OCI-M1 (cell line): ENCODE measurements around the gene ARHGAP18.

Experiments
- DNase-seq: peaks from one replicate; lab custom pipeline; 2025; lab: John Stamatoyannopoulos, UW

ARHGAP18 gene

DNA sequence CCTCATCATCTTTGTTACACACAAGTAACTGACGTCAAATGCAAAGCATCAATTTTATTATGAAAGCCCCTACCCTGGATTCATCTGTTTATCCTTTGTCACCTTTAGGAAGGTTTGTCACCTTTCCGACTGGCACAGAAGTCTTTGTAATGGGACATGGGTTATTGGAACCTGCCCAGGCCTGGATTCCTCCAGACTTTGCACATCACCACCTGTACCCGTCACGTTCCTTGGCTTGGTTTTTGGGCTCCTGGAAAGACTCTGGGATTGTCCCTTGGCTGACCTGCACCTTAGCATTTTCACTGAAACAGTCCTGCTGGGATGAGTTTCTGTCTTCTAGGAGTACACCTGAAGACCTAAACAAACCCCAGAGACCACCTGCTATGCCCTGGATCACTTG, 15.4 kb upstream of the ARHGAP18 start:
- no peak for DNase-seq

DNA sequence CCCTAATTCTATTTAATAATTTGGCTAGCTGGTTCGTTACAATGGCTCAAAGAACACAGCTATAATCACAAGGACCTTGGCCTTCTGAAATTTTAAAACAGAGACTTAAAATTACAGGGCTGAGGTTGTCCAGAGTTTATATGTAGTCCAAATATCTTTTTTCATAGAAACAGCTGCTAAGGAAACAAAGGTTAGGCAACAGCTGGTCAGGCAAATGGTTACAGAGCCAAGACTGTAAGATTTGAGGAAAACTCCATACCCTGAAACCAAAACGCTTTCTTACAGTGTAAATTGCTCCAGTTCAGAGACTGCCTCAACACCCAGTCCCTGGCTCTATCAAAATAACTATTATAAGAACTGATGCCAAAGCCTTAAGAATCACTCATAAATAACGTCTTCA, 9.7 kb upstream of the ARHGAP18 start:
- no peak for DNase-seq

GRCh38 chr6:129717277-129717676, 7.3 kb upstream of the ARHGAP18 start:
- DNase-seq, result no peak

DNA sequence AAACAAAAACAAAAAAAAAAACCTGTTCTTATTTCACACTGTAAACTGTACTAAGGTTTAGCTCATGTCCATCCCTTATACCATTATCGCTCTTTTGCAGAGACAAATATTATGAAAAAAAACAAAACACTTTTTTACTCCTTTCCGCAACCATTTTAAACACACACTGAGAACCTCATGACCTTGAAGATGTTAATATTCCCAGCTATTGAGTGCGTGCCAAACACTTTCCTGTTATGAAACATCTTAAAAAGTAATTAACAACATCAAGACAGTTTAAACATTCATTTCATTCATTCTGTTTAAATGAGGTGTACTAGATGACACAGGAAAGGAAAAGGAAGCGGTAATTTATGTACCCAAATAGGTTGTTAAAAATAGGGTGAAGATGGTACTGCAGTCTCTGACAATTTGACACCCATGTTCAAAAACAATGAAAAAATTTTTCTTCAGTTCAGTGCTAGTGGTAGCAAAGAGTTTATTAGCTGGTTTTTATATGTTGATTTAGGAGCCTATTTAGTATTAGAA, 3.9 kb upstream of the ARHGAP18 start:
- DNase-seq, result no peak

GRCh38 chr6:129711271-129711631, 1.3 kb upstream of the ARHGAP18 start:
- no peak for DNase-seq

GRCh38 chr6:129710450-129711270, 683 bp upstream of the ARHGAP18 start:
- DNase-seq, result peak; percentile 79

GRCh38 chr6:129709196-129709768, 695 bp downstream of the ARHGAP18 start:
- no peak for DNase-seq

DNA sequence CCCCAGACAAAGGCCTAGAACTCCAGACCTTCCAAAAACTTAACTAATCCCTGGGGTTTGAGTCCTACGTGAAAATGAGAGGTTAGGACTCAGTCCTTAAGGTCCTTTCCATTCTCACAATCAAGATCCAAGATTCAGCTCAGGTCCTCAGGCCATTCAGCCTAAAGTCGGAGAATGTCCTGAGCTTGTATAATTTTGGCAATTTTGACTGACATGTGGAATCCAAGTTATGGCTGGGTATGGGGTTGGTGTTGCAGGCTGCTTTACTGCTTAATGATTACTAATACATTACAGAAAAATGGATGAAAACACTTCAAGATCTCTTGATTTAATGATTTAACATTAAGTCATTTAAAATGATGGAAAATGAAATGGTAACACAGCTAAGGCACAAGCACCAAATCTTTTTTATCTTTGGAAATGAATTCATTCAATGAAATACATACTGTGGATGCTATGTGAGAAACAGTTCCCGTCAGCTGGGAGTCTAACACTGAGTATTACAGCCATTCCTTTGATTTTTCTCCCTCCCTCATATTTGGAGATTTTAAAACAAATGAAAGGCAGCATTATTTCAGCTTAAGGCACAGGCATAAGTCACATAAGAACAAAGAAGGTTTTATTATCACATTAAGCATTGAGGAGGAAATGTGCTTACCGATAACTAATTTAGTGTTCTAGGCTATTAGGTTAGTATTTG, 1.3 kb downstream of the ARHGAP18 start:
- no peak for DNase-seq

- DNase-seq, result no peak
Observed at GRCh38 chr6:129707882-129708495, 2.0 kb downstream of the ARHGAP18 start.

DNA sequence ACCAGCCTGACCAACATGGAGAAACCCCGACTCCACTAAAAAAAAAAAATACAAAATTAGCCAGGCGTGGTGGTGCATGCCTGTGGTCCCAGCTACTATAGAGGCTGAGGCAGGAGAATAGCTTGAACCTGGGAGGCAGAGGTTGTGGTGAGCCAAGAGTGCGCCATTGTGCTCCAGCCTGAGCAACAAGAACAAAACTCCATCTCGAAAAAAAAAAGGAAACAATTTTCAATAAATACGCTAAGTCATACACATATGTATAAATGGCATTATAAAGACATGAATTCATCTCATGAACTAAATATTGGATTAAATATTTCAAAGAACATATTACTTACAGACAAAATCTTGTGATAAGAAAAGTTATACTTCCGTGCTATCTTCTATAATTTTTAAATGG, 2.9 kb downstream of the ARHGAP18 start:
- no peak for DNase-seq

DNA sequence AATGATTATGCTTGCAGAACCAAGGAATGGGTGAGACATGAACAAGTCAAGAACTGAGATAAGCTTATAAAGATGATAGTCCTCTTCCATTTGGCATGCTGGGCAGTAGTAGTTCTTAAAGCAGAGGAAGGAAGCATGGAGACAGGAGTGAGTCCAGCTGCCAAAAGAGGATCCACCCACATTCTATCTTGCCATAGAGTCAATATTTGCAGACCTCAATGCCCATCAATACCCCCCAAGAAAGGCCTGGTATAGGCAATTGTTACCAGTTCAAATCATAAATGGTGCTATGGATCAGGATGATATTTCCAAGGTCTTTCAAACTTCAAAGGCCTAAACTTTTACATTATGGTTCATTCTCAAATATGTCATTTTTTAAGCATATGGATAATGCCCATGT, 4.8 kb downstream of the ARHGAP18 start:
- DNase-seq, result no peak

DNA sequence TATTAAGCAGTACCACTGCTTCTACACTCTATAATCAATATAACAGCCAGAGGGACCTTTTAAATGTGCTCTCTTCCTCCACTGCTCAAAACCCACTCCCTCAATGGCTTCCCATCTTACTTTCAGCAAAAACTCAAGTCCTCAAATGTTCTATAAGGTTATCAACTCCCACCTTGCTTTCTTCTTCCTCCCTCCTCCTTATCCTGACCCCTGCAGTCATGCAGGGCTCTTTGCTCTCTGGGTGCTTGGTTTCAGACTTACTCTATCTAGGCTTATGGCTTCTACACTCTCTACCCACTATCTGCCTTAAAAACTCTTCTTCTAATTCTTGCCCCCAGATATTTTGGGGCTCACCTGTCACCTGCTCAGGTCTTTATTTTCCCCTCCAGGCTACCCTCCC, 5.3 kb downstream of the ARHGAP18 start:
- DNase-seq, result peak; percentile 39

- peak; percentile 25 for DNase-seq
Observed at GRCh38 chr6:129701721-129702455, 8.1 kb downstream of the ARHGAP18 start.

DNA sequence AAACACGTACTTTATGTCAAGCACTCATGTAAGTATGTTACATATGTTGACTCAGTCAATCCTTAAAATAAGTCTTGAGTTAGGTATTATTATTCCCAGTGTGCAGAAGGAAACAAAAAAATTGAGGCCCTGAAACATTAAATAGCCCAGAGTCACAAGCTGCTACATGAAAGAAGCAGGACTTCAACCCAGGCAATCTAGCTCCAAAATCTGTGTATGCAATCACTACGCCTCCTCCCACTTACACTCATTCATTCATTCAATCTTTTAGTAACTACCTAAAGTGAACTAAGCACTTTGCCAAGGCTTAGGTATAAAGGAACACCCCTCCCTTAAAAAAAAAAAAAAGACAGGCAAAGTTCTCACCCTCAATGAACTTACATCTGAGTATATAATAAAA, 9.3 kb downstream of the ARHGAP18 start:
- DNase-seq, result no peak

DNA sequence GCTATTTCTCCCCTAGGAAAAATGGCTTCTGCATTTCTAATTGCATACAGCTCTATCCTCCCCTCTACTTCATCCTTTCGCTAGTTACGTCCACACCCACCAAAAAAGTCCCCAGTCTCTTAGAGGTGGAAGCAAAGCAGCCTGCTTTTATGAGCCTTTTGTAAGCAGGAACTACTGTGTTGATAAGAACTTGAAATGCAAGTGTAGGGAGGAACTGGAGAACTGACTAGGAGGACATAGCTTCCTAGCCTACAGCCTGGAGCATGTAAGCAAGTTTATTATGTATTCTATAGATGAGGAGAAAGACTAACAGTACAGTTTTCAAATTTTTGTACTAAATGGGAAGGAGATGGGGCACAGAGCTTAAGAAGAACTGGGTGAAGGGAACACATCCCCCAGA, 10.3 kb downstream of the ARHGAP18 start:
- peak; percentile 70 for DNase-seq

GRCh38 chr6:129698430-129698829, 11.5 kb downstream of the ARHGAP18 start:
- no peak for DNase-seq

GRCh38 chr6:129697788-129698187, 12.2 kb downstream of the ARHGAP18 start:
- no peak for DNase-seq

GRCh38 chr6:129696843-129697242, 13.1 kb downstream of the ARHGAP18 start:
- DNase-seq, result no peak

- DNase-seq, result no peak
Observed at GRCh38 chr6:129696028-129696418, 14.0 kb downstream of the ARHGAP18 start.

DNA sequence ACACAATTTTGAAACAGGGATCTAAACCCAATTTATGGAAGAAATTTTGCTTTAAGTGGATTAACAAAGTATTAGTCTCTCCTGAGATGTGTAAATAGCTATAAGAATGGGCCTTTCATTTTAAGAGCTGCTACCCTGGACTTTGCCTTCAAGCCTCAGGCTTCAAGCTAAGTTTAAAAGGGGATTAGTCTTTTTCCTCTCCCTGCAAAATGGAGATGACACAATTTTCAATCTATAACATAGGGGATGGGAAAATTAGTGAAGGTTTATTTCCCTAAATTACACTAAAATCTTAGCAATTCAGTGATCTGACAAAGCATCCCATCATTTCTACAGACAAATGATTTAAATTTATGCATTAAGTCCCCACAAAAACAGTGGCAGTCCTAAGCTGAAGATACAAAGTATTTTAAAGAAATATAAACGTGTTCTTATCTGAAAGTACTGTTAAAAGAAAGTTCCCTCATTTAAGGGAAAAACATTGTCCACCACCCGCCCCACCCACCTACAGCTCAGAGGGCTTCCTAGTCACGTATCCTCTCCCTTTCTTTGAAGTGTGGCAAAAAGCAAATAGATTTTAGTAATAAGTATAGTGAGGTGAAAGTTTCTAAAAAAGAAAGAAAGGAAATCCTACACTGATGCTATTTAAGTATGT, 14.5 kb downstream of the ARHGAP18 start:
- DNase-seq, result peak; percentile 47

GRCh38 chr6:129694036-129694435, 15.9 kb downstream of the ARHGAP18 start:
- DNase-seq, result no peak
